Lung (tissue), 12 donors: ENCODE measurements around the gene RPS16. TPM values are rescaled to one million over a fixed set of nuclear protein-coding genes. Genes with fewer than 3 reads are reported as not detected.

Experiments
- ATAC-seq: fragments of 200-7000 bp; cut with Tn5 transposase; one replicate; pipeline ENCODE4 v1.9.1; 2020; ENCODE audit warnings: moderate number of reproducible peaks; ENCODE audit not compliant: insufficient read depth, low FRiP score
- DNase-seq, 3 donors: peaks; one replicate each; pipeline ENCODE4 v3.0.0-alpha.2; 2013 to 2017
- H3K27ac ChIP-seq, 2 donors: one replicate each; pipeline ENCODE4 v1.5.1; 2013; ENCODE audit warnings: mild to moderate bottlenecking in 2 of 2, moderate library complexity in 2 of 2, control low read depth in 1 of 2, inconsistent platforms in 1 of 2, low read depth in 1 of 2, low read length in 1 of 2
- H3K27me3 ChIP-seq, 3 donors: one replicate each; pipeline ENCODE4 v1.5.1; 2013; ENCODE audit warnings: low read length in 2 of 3; ENCODE audit not compliant: control insufficient read depth in 3 of 3, insufficient read depth in 3 of 3
- H3K36me3 ChIP-seq, 4 donors: one replicate each; pipeline ENCODE4 v1.5.1; 2013; ENCODE audit warnings: low read length in 4 of 4, mild to moderate bottlenecking in 1 of 4, moderate library complexity in 1 of 4; ENCODE audit not compliant: control insufficient read depth in 4 of 4, insufficient read depth in 4 of 4
- H3K4me1 ChIP-seq, 5 donors: one replicate each; pipeline ENCODE4 v1.5.1; 2013; ENCODE audit warnings: low read length in 5 of 5, mild to moderate bottlenecking in 2 of 5, moderate library complexity in 1 of 5; ENCODE audit not compliant: control insufficient read depth in 5 of 5, insufficient read depth in 5 of 5
- H3K4me3 ChIP-seq: one replicate; pipeline ENCODE4 v1.5.1; 2013; ENCODE audit warnings: mild to moderate bottlenecking, control low read depth, moderate library complexity
- H3K9ac ChIP-seq, 2 donors: one replicate each; pipeline ENCODE4 v1.5.1; 2013; ENCODE audit warnings: low read length in 2 of 2, control low read depth in 1 of 2; ENCODE audit not compliant: insufficient read depth in 1 of 2
- H3K9me3 ChIP-seq, 4 donors: one replicate each; pipeline ENCODE4 v1.5.1; 2013; ENCODE audit warnings: low read length in 3 of 4, mild to moderate bottlenecking in 1 of 4, moderate library complexity in 1 of 4; ENCODE audit not compliant: control insufficient read depth in 4 of 4, insufficient read depth in 3 of 4
- WGBS, 2 donors: extraction: QIAGEN DNeasy Blood & Tissue Kit; methylation state at CpG; one replicate each; pipeline ENCODE4 v1.1.7; 2013; 5-methylcytosine and 5-hydroxymethylcytosine counted together
- polyA plus RNA-seq, 2 donors: library from polyadenylated mRNA; stranded (reverse); fragments of 200-250 nt; gene quantifications; one replicate each; pipeline ENCODE4 v1.2.1, GENCODE V29; 2013
- total RNA-seq, 2 donors: library from RNA; depleted of rRNA in 1 of 2; stranded (reverse); fragments of >200 nt in 1 of 2; gene quantifications; one replicate each; pipeline ENCODE4 v1.2.1, GENCODE V29; 2014 to 2021
- TF ChIP-seq, protein P1 (sequence below): IDR thresholded peaks from 2 replicates; pipeline ENCODE4 v1.5.1; 2012; ENCODE audit warnings: mild to moderate bottlenecking; ENCODE audit errors: control extremely low read depth, extremely low read depth
- donor health status: control.
- donor health status: control.
- donor health status: Bipolar disorder and iron deficiency.
- donor health status: healthy.
- donor health status: DM: yes; HTN: yes; CAD: no.

The RPS16 gene
- total and polyA plus RNA-seq, 4 donors, result 108 to 3,242 (median 2,120) TPM

DNA sequence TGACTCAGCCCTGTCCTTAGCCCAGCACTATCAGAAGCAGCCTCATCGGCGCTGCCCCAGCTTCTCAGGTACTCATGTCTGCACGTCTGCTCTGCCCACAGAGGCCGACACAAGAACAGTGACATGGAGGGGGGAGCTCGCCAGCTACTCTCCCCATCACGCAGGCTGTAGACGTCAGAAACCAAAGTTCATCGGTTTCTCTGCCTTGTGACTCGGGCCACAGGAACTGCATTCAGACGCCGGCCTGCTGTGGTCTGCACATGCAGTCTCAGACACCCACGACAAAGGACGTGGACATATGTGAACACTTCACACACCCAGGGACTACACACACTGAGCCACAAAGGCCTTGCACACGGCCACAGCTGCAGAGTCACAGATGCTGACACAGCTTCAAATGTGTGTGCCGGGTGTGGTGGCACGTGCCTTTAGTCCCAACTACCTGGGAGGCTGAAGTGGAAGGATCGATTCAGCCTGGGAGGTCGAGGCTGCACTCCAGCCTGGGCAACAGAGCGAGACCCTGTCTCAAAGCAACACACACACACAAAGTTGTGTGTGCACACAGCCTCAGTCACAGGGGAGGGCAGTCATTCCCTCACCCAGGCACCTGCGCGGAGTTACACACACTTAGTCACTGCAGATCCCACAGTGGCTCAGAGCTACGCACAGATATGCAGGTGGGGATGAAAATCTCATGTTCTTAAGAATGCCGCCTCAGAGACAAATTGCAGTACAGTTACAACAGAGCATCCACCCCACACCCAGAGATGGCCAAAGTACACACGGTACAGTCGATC lies 34.0 kb downstream of the RPS16 start:
- Histone ChIP-seq H3K27me3 (no peaks in the 10 kb centered on the region), H3K4me3 (no peak overlapping the region), H3K9ac (peak overlapping the region in 1 of 2 donors; percentile 60), H3K27ac (peak overlapping the region; percentile 93 to 100), H3K36me3 (peaks cover 0 to 10% (median 0%) of the 10 kb centered on the region in 4 donors), H3K4me1 (peaks cover 0 to 32% (median 15%) of the 10 kb centered on the region in 5 donors), H3K9me3 (no peaks in the 10 kb centered on the region)
- ATAC-seq (no peak), DNase-seq (peak in 1 of 3 donors; percentile 21)
- TF ChIP-seq, protein P1, sequence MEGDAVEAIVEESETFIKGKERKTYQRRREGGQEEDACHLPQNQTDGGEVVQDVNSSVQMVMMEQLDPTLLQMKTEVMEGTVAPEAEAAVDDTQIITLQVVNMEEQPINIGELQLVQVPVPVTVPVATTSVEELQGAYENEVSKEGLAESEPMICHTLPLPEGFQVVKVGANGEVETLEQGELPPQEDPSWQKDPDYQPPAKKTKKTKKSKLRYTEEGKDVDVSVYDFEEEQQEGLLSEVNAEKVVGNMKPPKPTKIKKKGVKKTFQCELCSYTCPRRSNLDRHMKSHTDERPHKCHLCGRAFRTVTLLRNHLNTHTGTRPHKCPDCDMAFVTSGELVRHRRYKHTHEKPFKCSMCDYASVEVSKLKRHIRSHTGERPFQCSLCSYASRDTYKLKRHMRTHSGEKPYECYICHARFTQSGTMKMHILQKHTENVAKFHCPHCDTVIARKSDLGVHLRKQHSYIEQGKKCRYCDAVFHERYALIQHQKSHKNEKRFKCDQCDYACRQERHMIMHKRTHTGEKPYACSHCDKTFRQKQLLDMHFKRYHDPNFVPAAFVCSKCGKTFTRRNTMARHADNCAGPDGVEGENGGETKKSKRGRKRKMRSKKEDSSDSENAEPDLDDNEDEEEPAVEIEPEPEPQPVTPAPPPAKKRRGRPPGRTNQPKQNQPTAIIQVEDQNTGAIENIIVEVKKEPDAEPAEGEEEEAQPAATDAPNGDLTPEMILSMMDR, result no peak
- 45 to 48% methylated on average over 25 of the region's 25 CpGs for WGBS, 2 donors

DNA sequence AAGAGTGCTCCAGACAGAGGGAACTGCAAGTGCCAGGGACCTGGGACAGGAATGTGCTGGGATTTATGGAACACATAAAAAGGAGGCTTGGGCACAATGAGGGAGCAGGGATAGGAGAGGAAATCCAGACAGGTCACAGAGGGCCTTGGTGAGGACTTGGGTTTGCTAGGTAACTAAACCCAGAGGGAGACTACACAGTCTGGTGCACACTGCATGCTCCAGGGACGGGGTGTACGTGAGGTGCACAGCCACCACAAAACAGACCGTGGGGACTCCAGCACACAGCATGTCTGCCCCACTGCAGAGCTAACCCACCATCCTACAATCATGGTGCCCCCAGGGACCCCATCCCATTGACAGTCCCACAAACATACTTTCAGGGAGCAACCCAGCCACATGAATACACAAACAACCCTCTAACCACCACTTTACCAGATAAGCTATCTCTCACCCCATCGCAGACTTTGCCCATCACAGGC lies 34.6 kb downstream of the RPS16 start:
- H3K9me3 ChIP-seq, result no peaks in the 10 kb centered on the region
- peaks cover 0 to 32% (median 13%) of the 10 kb centered on the region in 5 donors for H3K4me1 ChIP-seq
- 60 to 68% methylated on average over 4 of the region's 4 CpGs for WGBS, 2 donors
- H3K27me3 ChIP-seq, result no peaks in the 10 kb centered on the region
- ATAC-seq, result no peak
- H3K9ac ChIP-seq, result no peak overlapping the region
- DNase-seq, result no peak
- no peak overlapping the region for H3K4me3 ChIP-seq
- H3K36me3 ChIP-seq, result peaks cover 0 to 10% (median 0%) of the 10 kb centered on the region in 4 donors
- peak overlapping the region; percentile 93 to 100 for H3K27ac ChIP-seq
- TF ChIP-seq, protein P1, result no peak

DNA sequence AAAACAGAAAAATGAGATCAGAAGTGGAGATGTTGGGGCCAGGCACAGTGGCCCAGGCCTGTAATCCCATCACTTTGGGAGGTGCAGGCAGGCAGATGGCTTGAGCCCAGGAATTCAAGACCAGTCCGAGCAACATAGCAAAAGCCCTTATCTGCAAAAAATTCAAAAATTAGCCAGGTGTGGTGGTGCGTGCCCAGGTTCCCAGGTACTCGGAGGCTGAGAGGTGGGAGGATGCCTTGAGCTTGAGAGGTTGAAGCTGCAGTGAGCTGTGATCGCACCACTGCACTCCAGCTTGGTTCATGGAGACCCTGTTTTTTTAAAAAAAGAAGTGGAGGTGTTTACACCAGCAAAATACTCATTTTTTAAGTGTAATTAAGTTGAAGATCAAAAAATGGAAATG lies 35.7 kb downstream of the RPS16 start:
- TF ChIP-seq, protein P1, result no peak
- no peak for DNase-seq
- H3K9me3 ChIP-seq, result no peaks in the 10 kb centered on the region
- no peaks in the 10 kb centered on the region for H3K27me3 ChIP-seq
- peaks cover 0 to 10% (median 4%) of the 10 kb centered on the region in 4 donors for H3K36me3 ChIP-seq
- 80 to 89% methylated on average over 4 of the region's 4 CpGs for WGBS, 2 donors
- H3K4me1 ChIP-seq, result peaks cover 0 to 29% (median 12%) of the 10 kb centered on the region in 5 donors
- no peak overlapping the region for H3K4me3 ChIP-seq
- H3K27ac ChIP-seq, result peak overlapping the region in 1 of 2 donors; percentile 57
- no peak overlapping the region for H3K9ac ChIP-seq
- ATAC-seq, result no peak
